WI38 (cell line): ENCODE results near the gene GCN1.

Experiments
- H3K4me3 ChIP-seq: 2 replicates; pipeline ENCODE4 v1.5.1; 2011; ENCODE audit warnings: low read depth, mild to moderate bottlenecking, control low read depth, low read length
- TF ChIP-seq, protein P1 (sequence below): IDR thresholded peaks from 2 replicates; pipeline ENCODE4 v1.5.1; 2012; ENCODE audit warnings: low read depth, mild to moderate bottlenecking, control low read depth, low read length

GCN1 gene

DNA sequence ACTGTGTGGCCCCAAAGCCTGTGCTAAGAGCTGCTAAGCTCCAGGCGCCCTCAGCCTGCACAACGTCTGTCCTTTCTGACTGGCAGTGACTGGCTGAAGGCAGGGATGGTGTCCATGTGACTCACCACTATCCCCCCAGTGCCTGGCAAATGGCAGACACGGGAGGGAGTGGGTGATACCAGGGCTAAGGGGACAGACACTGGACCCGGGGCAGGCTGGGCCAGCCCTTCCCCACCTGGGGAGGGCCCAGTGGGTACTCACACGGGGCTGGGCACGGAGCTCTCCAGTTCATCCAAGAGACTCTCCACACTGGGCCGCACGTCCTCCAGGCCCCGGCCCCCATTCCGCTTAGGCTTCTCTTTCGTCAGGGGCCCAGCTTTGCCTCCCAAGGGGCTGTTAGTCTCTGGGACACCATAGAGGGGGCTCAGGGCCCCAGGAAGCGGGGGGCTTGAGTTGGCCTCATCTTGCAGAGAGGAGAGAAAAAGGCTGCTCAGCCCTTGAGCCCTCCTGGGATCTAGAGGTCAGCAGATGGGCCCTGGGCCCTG is 27.8 kb upstream of the GCN1 start:
- TF ChIP-seq, protein P1, sequence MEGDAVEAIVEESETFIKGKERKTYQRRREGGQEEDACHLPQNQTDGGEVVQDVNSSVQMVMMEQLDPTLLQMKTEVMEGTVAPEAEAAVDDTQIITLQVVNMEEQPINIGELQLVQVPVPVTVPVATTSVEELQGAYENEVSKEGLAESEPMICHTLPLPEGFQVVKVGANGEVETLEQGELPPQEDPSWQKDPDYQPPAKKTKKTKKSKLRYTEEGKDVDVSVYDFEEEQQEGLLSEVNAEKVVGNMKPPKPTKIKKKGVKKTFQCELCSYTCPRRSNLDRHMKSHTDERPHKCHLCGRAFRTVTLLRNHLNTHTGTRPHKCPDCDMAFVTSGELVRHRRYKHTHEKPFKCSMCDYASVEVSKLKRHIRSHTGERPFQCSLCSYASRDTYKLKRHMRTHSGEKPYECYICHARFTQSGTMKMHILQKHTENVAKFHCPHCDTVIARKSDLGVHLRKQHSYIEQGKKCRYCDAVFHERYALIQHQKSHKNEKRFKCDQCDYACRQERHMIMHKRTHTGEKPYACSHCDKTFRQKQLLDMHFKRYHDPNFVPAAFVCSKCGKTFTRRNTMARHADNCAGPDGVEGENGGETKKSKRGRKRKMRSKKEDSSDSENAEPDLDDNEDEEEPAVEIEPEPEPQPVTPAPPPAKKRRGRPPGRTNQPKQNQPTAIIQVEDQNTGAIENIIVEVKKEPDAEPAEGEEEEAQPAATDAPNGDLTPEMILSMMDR: no peak
- H3K4me3 ChIP-seq: no peak overlapping the region

GRCh38 chr12:120221576-120221900 is 27.0 kb upstream of the GCN1 start:
- no peak overlapping the region for H3K4me3 ChIP-seq
- TF ChIP-seq, protein P1: no peak

GRCh38 chr12:120220838-120221575 is 26.5 kb upstream of the GCN1 start:
- TF ChIP-seq, protein P1: no peak
- H3K4me3 ChIP-seq: no peak overlapping the region

- no peak overlapping the region for H3K4me3 ChIP-seq
- TF ChIP-seq, protein P1: no peak
These were observed 24.4 kb upstream of the GCN1 start for GRCh38 chr12:120218680-120219606.

GRCh38 chr12:120216742-120217605 is 22.5 kb upstream of the GCN1 start:
- H3K4me3 ChIP-seq: no peak overlapping the region
- TF ChIP-seq, protein P1: no peak

GRCh38 chr12:120215766-120216735 is 21.5 kb upstream of the GCN1 start:
- TF ChIP-seq, protein P1: no peak
- H3K4me3 ChIP-seq: no peak overlapping the region
